Measurements from ENCODE around the gene IMMT. TPM values are rescaled to one million over a fixed set of nuclear protein-coding genes. Genes with fewer than 3 reads are reported as not detected.

The IMMT gene
- total and polyA plus RNA-seq, 8 donors: 66.8 to 94.1 (median 82.6) TPM

DNA sequence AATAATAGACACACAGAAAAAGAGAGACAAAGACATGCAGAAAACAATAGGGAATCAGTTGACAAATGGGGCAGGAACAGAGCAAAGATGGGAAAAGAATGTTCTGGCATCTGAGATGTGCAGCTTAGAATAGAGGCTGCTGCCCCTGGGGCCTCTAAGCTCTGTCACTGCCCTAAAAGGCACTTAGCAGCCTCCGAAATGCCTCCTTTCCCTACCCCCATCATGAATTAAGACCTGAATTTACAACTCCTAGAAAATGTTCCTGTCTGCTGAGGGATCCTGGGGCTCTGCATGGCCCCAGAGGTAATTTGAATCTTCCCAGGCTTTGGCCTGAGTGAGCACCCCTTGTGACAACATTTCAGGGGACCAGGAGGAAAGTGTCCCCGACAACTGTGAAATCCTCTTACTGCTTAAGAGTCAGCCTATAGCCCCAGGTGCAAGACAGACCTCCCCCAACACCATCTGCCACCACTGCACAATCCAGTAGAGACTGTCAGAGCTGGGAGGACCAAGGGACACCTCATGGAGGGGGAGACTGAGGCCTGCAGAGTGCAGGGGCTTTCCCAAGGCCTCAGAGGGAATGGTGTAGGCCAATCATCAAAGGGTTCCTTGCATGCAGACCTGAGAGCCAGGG, 28.8 kb upstream of the IMMT start:
- Histone ChIP-seq H3K27ac (no peak overlapping the region), H3K4me1 (peaks cover 9% of the 10 kb centered on the region in 2 donors), H3K4me3 (no peak overlapping the region), H3K36me3 (no peaks in the 10 kb centered on the region), H3K27me3 (no peaks in the 10 kb centered on the region), H3K9me3 (no peaks in the 10 kb centered on the region)
- intact Hi-C loops (cut with DNase I): loop anchor here in 1 of 2 donors (10.0 kb wide), 1 partner anchor 141 kb away; no protein-coding TSS in a partner anchor
- no peak for ATAC-seq
- TF ChIP-seq, protein P1, sequence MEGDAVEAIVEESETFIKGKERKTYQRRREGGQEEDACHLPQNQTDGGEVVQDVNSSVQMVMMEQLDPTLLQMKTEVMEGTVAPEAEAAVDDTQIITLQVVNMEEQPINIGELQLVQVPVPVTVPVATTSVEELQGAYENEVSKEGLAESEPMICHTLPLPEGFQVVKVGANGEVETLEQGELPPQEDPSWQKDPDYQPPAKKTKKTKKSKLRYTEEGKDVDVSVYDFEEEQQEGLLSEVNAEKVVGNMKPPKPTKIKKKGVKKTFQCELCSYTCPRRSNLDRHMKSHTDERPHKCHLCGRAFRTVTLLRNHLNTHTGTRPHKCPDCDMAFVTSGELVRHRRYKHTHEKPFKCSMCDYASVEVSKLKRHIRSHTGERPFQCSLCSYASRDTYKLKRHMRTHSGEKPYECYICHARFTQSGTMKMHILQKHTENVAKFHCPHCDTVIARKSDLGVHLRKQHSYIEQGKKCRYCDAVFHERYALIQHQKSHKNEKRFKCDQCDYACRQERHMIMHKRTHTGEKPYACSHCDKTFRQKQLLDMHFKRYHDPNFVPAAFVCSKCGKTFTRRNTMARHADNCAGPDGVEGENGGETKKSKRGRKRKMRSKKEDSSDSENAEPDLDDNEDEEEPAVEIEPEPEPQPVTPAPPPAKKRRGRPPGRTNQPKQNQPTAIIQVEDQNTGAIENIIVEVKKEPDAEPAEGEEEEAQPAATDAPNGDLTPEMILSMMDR (IDR thresholded peaks at IDR 0.05): no peak
- DNase-seq: no peak

DNA sequence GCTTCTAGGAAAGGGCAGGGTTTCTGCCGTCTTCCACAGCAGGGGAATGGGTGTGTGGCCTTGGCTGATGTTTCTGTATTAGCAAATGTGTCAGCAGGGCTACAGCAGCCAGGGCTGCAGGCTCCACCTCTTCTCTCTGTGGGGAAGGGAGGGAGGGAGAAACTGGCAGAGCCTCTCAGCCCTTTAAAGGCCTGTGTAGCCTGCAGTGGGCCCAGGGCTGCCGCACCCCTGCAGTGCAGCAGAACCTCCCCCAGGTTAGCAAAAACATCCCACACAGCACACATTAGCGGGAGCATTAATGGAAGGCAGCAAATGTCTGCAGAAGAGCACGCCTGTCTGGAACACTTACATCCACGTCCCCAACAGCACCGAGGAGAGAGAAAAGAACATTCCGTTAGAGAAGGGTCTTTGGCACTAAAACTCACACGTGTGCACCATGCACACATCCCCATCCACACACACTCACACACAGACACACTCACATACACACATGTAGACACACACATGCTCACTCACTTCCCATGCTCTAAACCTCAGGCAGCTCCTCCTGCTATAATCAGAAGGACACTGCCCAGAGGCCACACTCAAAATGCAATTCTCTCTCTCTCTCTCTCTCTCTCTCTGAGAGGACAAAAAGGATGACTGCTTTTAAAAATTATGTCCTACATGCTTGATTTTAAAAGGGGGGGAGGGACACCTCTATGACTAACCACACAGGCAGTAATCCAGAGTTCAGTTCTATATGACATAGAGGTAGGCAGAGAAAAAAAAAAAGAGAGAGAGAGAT, 28.1 kb upstream of the IMMT start:
- TF ChIP-seq, protein P1 (IDR thresholded peaks at IDR 0.05): no peak
- no peak overlapping the region for H3K27ac ChIP-seq
- DNase-seq: peak in 1 of 4 donors; percentile 74

DNA sequence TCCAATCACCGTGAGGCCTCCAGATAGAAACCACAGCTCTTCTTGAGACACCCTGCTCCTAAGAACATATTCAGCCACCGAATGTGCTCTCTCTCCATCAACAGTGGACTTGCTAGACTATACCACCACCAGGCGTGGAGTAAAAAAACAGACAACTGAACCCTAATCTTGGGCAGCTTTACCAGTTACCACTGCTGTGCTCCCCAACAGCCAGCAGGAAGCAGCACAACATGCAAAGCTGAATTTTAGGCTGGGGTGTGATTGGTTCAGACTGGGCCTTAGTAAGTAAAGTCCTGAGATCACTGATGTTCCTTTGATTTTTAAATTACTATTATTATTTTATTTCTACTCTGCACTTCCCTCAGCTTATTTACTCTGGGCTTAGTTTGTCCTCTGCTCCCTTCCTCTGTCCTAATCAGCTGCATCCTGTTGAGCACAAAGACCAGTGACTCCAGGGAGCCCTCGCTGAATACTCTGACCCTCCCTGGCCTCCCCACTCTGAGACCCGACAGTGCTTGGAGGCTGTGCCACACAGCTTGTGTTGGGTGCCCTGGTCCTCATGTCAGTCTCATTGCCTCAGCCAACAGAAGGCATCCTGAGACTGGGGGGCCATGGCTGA, 25.9 kb upstream of the IMMT start:
- Histone ChIP-seq H3K9me3 (no peaks in the 10 kb centered on the region), H3K36me3 (no peaks in the 10 kb centered on the region), H3K4me3 (no peak overlapping the region), H3K4me1 (peaks cover 9% of the 10 kb centered on the region in 2 donors), H3K27me3 (peaks cover 0 to 5% of the 10 kb centered on the region in 2 donors), H3K27ac (no peak overlapping the region)
- intact Hi-C loops (cut with DNase I): loop anchor here in 1 of 2 donors (10.0 kb wide), 1 partner anchor 144 kb away; no protein-coding TSS in a partner anchor
- ATAC-seq: peak; percentile 67
- DNase-seq: peak in 1 of 4 donors; percentile 55
- TF ChIP-seq, protein P1 (IDR thresholded peaks at IDR 0.05): peak; percentile 64 to 72

More for the DNA sequence above, 28.1 kb upstream of the IMMT start:
- ATAC-seq: peak; percentile 45
- no peaks in the 10 kb centered on the region for H3K27me3 ChIP-seq
- no peak overlapping the region for H3K4me3 ChIP-seq
- H3K4me1 ChIP-seq: peaks cover 9% of the 10 kb centered on the region in 2 donors
- no peaks in the 10 kb centered on the region for H3K9me3 ChIP-seq
- intact Hi-C loops (cut with DNase I): loop anchor here in 1 of 2 donors (10.0 kb wide), 1 partner anchor 141 kb away; no protein-coding TSS in a partner anchor
- no peaks in the 10 kb centered on the region for H3K36me3 ChIP-seq

DNA sequence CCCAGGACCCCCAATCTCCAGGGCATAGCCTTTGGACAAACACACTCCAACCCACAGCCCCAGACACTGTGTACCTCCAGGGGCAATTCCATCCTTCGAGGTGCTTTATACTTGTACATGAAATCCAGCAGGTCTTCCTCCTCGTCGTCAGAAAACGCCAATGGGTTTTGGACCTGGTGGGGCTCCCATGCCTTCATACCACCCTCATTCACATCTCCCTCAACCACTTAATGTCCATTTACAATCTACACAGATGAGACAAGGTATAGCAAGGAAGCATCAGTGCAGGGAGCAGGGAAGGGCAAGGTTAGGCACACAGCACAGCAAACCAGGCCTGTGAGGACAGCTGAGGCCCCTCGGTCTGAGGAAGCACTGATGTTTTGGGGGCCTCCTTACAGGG, 24.6 kb upstream of the IMMT start:
- intact Hi-C loops (cut with DNase I): loop anchor here in 1 of 2 donors (10.0 kb wide), 1 partner anchor 145 kb away; no protein-coding TSS in a partner anchor
- no peak overlapping the region for H3K4me3 ChIP-seq

More for the DNA sequence above, 24.6 kb upstream of the IMMT start:
- DNase-seq (no peak), ATAC-seq (no peak)
- TF ChIP-seq, protein P1 (IDR thresholded peaks at IDR 0.05): no peak
- H3K4me1 ChIP-seq: peaks cover 6% of the 10 kb centered on the region in 2 donors
- peaks cover 0 to 5% of the 10 kb centered on the region in 2 donors for H3K27me3 ChIP-seq
- H3K27ac ChIP-seq: no peak overlapping the region
- H3K9me3 ChIP-seq: no peaks in the 10 kb centered on the region
- H3K36me3 ChIP-seq: no peaks in the 10 kb centered on the region

Measured in left lung (tissue), 10 donors.